ENCODE results near the gene TGFBR3L. TPM values are rescaled to one million over a fixed set of nuclear protein-coding genes. Genes with fewer than 3 reads are reported as not detected.
"Not testable (repeated sequence)": the region's sequence is repeated elsewhere in the genome, so short reads cannot be mapped to it uniquely, and the experiment has no call there.

TGFBR3L gene
- total RNA-seq, 1 donor from 2014 or later = 1.2 TPM

DNA sequence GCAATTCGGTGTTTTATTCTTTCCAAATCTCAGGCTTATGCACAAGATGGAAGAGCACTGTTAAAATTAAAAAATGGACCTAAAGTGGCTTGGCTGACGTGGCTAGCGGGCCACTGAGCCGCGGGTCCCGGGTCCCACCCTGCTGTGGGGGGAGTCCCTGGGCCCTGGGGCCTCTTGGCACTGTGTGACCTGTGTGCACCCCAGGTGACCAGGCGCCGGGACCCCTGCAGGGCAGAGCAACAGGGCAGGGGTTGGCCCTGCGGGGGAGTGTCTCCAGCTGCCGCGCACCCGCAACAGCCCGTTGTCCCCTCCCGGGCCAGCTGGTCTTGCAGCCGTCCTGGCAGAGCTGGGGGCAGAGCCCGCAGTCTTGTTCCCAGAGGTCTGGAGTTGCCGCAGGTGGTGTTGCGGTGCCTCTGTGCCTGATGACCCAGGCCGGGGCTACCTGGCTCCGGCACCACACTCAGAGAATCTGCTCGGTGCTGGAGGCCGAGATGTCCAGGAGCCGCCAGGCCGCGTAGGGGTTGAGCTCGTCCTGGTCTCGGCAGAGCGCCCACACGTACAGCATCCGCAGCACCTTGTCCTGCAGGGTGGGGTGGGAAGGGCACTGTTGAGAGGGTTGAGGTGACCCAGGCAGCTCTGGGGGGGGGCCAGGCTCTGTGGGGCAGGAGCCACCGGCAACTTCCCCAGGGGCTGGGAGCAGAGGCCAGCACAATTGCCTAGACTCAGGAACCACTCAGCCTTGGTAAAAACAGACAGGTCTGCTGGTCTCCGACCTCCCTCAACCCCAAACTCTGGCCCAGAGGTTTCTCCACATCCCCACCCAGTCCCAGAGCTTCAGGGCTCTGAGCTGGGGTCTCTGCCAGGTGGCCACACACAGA, 12.3 kb downstream of the TGFBR3L start:
- Histone ChIP-seq H3K9me3 (no peaks in the 10 kb centered on the region), H3K27me3 (no peaks in the 10 kb centered on the region), H3K27ac (no peak overlapping the region), H3K4me3 (no peak overlapping the region), H3K4me1 (peaks cover 21% of the 10 kb centered on the region), H3K36me3 (peaks cover 29% of the 10 kb centered on the region)
- ATAC-seq = no peak
- intact Hi-C loops (cut with DNase I) = no loop called here
- TF ChIP-seq, protein P1, sequence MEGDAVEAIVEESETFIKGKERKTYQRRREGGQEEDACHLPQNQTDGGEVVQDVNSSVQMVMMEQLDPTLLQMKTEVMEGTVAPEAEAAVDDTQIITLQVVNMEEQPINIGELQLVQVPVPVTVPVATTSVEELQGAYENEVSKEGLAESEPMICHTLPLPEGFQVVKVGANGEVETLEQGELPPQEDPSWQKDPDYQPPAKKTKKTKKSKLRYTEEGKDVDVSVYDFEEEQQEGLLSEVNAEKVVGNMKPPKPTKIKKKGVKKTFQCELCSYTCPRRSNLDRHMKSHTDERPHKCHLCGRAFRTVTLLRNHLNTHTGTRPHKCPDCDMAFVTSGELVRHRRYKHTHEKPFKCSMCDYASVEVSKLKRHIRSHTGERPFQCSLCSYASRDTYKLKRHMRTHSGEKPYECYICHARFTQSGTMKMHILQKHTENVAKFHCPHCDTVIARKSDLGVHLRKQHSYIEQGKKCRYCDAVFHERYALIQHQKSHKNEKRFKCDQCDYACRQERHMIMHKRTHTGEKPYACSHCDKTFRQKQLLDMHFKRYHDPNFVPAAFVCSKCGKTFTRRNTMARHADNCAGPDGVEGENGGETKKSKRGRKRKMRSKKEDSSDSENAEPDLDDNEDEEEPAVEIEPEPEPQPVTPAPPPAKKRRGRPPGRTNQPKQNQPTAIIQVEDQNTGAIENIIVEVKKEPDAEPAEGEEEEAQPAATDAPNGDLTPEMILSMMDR (IDR thresholded peaks at IDR 0.05) = no peak
- no peak for DNase-seq

DNA sequence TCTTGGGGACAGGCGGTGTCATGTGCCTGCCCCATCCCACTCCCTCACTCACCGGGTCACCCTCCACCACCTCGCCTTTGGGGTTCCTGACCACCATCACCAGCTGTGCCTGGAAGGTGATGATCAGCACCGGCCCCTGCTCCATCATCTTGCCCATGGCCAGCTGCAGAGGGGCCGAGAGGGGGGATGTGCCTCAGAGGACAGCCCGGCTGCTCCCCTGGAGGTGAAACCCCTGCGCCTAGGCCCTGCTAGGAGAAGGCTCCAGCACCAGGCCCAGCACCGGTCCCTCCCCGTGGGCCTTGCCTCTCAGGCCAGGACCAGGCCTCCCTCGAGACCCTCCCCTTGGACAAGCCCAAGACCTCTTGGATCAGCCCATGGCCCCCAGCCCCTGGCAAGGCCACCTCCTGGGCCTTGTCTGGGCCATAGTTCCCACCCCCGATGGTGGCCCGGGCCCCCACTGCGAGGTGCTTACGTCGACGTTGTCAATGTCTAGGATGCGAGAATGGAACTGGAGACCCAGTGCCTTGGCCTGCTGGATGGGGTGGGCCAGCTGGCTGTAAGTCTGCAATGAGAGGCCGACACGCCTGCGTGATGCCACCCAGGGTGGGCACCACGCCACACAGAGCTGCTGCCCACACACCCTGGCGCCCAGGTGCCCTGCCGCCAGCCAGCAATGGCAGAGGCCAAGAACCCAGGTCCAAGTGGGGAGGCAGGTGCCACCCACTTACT, 13.1 kb downstream of the TGFBR3L start:
- Histone ChIP-seq H3K9me3 (no peaks in the 10 kb centered on the region), H3K27ac (peak overlapping the region; percentile 24), H3K4me3 (no peak overlapping the region), H3K36me3 (peaks cover 29% of the 10 kb centered on the region), H3K27me3 (no peaks in the 10 kb centered on the region), H3K4me1 (peaks cover 16% of the 10 kb centered on the region)
- TF ChIP-seq, protein P1 (IDR thresholded peaks at IDR 0.05) = no peak
- intact Hi-C loops (cut with DNase I) = no loop called here
- no peak for ATAC-seq
- no peak for DNase-seq

DNA sequence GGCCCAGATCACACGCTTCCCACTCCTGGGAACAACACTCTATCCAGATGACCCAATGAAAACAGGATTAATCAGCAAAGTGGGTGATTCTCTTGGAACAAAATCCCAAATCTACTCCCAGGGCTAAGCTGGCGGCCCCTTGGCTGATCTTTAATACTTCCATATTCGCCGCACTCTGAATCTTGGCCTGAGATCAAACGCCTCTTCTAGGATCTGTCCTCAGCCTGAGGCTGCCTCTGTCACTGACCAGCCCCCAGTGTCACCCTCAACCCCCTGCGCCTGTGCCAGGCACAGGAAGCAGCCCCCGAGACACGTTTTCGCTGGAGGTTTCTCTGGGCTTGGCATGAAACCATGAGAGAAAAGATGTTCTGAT, 13.7 kb downstream of the TGFBR3L start:
- Histone ChIP-seq H3K27ac (peak overlapping the region; percentile 24), H3K4me3 (no peak overlapping the region), H3K27me3 (no peaks in the 10 kb centered on the region), H3K9me3 (no peaks in the 10 kb centered on the region), H3K36me3 (peaks cover 32% of the 10 kb centered on the region), H3K4me1 (peaks cover 16% of the 10 kb centered on the region)
- DNase-seq (no peak), ATAC-seq (no peak)
- intact Hi-C loops (cut with DNase I) = no loop called here
- TF ChIP-seq, protein P1 (IDR thresholded peaks at IDR 0.05) = no peak

DNA sequence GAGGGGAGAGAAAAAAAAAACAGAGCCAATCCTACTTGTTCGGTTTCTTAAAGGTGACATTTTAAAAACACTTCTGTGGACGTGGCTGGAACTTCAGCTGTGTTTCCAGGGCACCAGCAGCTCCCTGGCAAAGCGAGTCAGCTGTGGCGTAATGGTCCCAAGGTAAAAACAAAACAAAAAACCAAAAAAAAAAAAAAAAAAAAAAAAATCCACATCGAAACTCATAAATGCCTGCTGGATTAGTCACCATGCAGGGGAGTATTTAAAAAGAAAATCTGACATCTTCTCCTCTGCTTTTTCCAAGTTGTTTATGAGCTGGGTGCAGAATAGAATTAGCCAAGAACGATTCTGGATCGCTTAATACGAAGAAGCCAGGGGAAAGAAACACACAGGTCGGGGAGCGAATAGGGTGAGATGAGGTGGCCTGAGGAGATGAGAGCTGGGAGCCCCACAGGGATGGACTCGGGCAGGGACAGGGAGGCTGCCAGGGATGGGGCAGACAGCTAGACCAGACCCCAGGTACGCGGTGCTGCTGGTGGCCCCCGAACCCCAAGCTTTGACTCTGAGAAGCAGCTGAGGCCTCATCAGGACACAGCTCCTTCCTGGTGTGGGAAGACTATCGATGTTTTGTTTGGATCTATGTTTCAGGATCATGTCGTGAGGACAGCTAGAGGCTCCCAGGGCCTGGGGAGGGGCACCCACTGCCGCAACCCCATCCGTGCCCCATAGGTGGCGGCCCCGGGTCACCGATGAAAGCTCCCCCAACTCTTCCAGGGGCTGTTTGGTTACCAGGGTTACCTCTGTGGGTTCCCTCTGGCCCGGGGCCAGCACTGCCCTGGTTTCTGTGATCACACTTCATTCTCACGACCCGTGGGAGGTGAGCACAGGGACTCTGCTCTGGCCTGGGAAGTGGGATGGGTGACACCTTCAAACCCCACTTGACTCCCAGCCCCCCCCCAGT, 14.4 kb downstream of the TGFBR3L start:
- ATAC-seq = no peak
- Histone ChIP-seq H3K4me3 (no peak overlapping the region), H3K27me3 (no peaks in the 10 kb centered on the region), H3K36me3 (peaks cover 39% of the 10 kb centered on the region), H3K9me3 (no peaks in the 10 kb centered on the region), H3K4me1 (peaks cover 16% of the 10 kb centered on the region), H3K27ac (peak overlapping the region; percentile 24)
- intact Hi-C loops (cut with DNase I) = no loop called here
- TF ChIP-seq, protein P1 (IDR thresholded peaks at IDR 0.05) = peak; percentile 33
- DNase-seq = no peak

DNA sequence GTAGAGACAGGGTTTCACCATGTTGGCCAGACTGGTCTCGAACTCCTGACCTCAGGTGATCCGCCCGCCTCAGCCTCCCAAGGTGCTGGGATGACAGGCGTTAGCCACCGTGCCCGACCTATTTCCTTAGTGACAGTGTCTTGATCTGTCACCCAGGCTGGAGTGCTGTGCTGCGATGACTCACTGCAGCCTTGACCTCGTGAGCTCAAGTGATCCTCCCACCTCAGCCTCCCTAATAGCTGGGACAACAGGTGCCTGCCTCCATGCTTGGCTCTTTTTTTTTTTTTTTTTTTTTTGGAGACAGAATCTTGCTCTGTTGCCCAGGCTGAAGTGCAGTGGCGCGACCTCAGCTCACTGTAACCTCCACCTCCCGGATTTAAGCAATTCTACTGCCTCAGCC, 15.4 kb downstream of the TGFBR3L start:
- intact Hi-C loops (cut with DNase I); H3K27me3 ChIP-seq; H3K4me3 ChIP-seq; ATAC-seq; H3K27ac ChIP-seq; H3K9me3 ChIP-seq; DNase-seq: not testable (repeated sequence)
- peaks cover 49% of the 10 kb centered on the region for H3K36me3 ChIP-seq
- peaks cover 11% of the 10 kb centered on the region for H3K4me1 ChIP-seq
